HEK293 (cell line): ENCODE results near the gene ASTN2.

Source experiments
- CTCF ChIA-PET: fragments of 350-600 bp; formaldehyde crosslinking; extraction: SDS; loops from one replicate; lab custom pipeline; 2021; ENCODE audit warnings: antibody characterized with exemption; lab: Yijun Ruan, JAX
- POLR2A ChIA-PET: fragments of 300-600 bp; formaldehyde crosslinking; extraction: SDS; loops from one replicate; lab custom pipeline; 2020; ENCODE audit warnings: antibody characterized with exemption, inconsistent platforms; lab: Yijun Ruan, JAX
- H3K27ac ChIP-seq: fragments of 200-500 bp; sonication (Bioruptor generic); 2 replicates; pipeline ENCODE4 v1.5.1; 2014; ENCODE audit warnings: low read depth, low read length, control low read depth, inconsistent platforms; ENCODE audit errors: extremely low read depth
- H3K36me3 ChIP-seq, 2 experiments: fragments of 200-500 bp in 1 of 2; sonication (Bioruptor generic) in 1 of 2; 1 replicate in 1 of 2; 2 replicates in 1 of 2; pipeline ENCODE4 v1.5.1; 2014 to 2017; ENCODE audit warnings: inconsistent platforms in 2 of 2, low read length in 2 of 2; ENCODE audit not compliant: control insufficient read depth in 2 of 2, insufficient read depth in 1 of 2
- H3K4me1 ChIP-seq: fragments of 200-500 bp; sonication (Bioruptor generic); 2 replicates; pipeline ENCODE4 v1.5.1; 2014; ENCODE audit warnings: mild to moderate bottlenecking, low read length, inconsistent platforms; ENCODE audit not compliant: control insufficient read depth, insufficient read depth
- H3K4me3 ChIP-seq: 2 replicates; pipeline ENCODE4 v1.5.1; 2011; ENCODE audit warnings: low read depth, mild to moderate bottlenecking, control low read depth, low read length, moderate library complexity
- H3K9me3 ChIP-seq: fragments of 200-500 bp; sonication (Bioruptor generic); 2 replicates; pipeline ENCODE4 v1.5.1; 2014; ENCODE audit warnings: low read depth, low read length, inconsistent platforms; ENCODE audit not compliant: control insufficient read depth, insufficient read depth
- HOXC10 ChIP-seq: sonication (generic); formaldehyde crosslinking; IDR thresholded peaks from 2 replicates; pipeline ENCODE4 v1.8.1; 2023; ENCODE audit warnings: mild to moderate bottlenecking, missing genetic modification reagents
- KLF1 ChIP-seq: fragments of 450-650 bp; formaldehyde crosslinking; IDR thresholded peaks from 2 replicates; pipeline ENCODE4 v1.5.1; 2016; ENCODE audit warnings: missing biosample characterization, missing genetic modification characterization
- MYNN ChIP-seq: fragments of 450-650 bp; formaldehyde crosslinking; IDR thresholded peaks from 2 replicates; pipeline ENCODE4 v1.5.1; 2016; ENCODE audit warnings: missing biosample characterization, missing genetic modification characterization, borderline replicate concordance
- OVOL3 ChIP-seq: fragments of 450-650 bp; formaldehyde crosslinking; IDR thresholded peaks from 2 replicates; pipeline ENCODE4 v1.5.1; 2016; ENCODE audit warnings: missing biosample characterization, missing genetic modification characterization
- SP3 ChIP-seq: fragments of 450-650 bp; formaldehyde crosslinking; IDR thresholded peaks from 2 replicates; pipeline ENCODE4 v1.5.1; 2016; ENCODE audit warnings: missing biosample characterization, missing genetic modification characterization
- WT1 ChIP-seq: fragments of 450-650 bp; formaldehyde crosslinking; IDR thresholded peaks from 2 replicates; pipeline ENCODE4 v1.5.1; 2016; ENCODE audit warnings: missing biosample characterization, missing genetic modification characterization
- YY1 ChIP-seq: fragments of 450-650 bp; formaldehyde crosslinking; IDR thresholded peaks from 2 replicates; pipeline ENCODE4 v1.5.1; 2018; ENCODE audit warnings: missing biosample characterization, missing genetic modification characterization
- ZBTB20 ChIP-seq: fragments of 450-650 bp; formaldehyde crosslinking; IDR thresholded peaks from 2 replicates; pipeline ENCODE4 v1.5.1; 2016; ENCODE audit warnings: missing biosample characterization, missing genetic modification characterization
- ZFP3 ChIP-seq: fragments of 450-650 bp; formaldehyde crosslinking; IDR thresholded peaks from 2 replicates; pipeline ENCODE4 v1.5.1; 2016; ENCODE audit warnings: low read depth, missing biosample characterization, missing genetic modification characterization
- ZNF112 ChIP-seq: fragments of 450-650 bp; formaldehyde crosslinking; IDR thresholded peaks from 2 replicates; pipeline ENCODE4 v1.5.0; 2017; ENCODE audit warnings: missing biosample characterization, missing genetic modification characterization
- ZNF146 ChIP-seq: fragments of 450-650 bp; formaldehyde crosslinking; IDR thresholded peaks from 2 replicates; pipeline ENCODE4 v1.5.1; 2016; ENCODE audit warnings: missing biosample characterization, missing genetic modification characterization
- ZNF157 ChIP-seq: fragments of 450-650 bp; formaldehyde crosslinking; IDR thresholded peaks from 2 replicates; pipeline ENCODE4 v1.5.1; 2016; ENCODE audit warnings: missing biosample characterization, missing genetic modification characterization
- ZNF221 ChIP-seq: fragments of 450-650 bp; formaldehyde crosslinking; IDR thresholded peaks from 2 replicates; pipeline ENCODE4 v1.5.1; 2017; ENCODE audit warnings: missing biosample characterization, missing genetic modification characterization, borderline replicate concordance
- ZNF223 ChIP-seq: fragments of 450-650 bp; formaldehyde crosslinking; IDR thresholded peaks from 2 replicates; pipeline ENCODE4 v1.5.1; 2016; ENCODE audit warnings: missing biosample characterization, missing genetic modification characterization
- ZNF335 ChIP-seq: fragments of 450-650 bp; formaldehyde crosslinking; conservative IDR thresholded peaks from 2 replicates; pipeline ENCODE4 v1.5.1; 2016; ENCODE audit warnings: missing biosample characterization, missing genetic modification characterization
- ZNF433 ChIP-seq: fragments of 450-650 bp; formaldehyde crosslinking; IDR thresholded peaks from 2 replicates; pipeline ENCODE4 v1.5.1; 2016; ENCODE audit warnings: missing biosample characterization, missing genetic modification characterization, low read depth
- ZNF521 ChIP-seq: fragments of 450-650 bp; formaldehyde crosslinking; IDR thresholded peaks from 2 replicates; pipeline ENCODE4 v1.5.1; 2017; ENCODE audit warnings: missing biosample characterization, mild to moderate bottlenecking, missing genetic modification characterization
- ZNF544 ChIP-seq: fragments of 450-650 bp; formaldehyde crosslinking; IDR thresholded peaks from 2 replicates; pipeline ENCODE4 v1.5.0; 2017; ENCODE audit warnings: missing biosample characterization, missing genetic modification characterization
- ZNF560 ChIP-seq: fragments of 450-650 bp; formaldehyde crosslinking; IDR thresholded peaks from 2 replicates; pipeline ENCODE4 v1.5.1; 2017; ENCODE audit warnings: missing biosample characterization, missing genetic modification characterization, borderline replicate concordance
- ZNF623 ChIP-seq: fragments of 450-650 bp; formaldehyde crosslinking; IDR thresholded peaks from 2 replicates; pipeline ENCODE4 v1.5.1; 2016; ENCODE audit warnings: missing biosample characterization, missing genetic modification characterization
- ZNF792 ChIP-seq: fragments of 450-650 bp; formaldehyde crosslinking; IDR thresholded peaks from 2 replicates; pipeline ENCODE4 v1.5.1; 2016; ENCODE audit warnings: missing biosample characterization, missing genetic modification characterization
- ZNF830 ChIP-seq: fragments of 450-650 bp; IDR thresholded peaks from 2 replicates; pipeline ENCODE4 v1.5.0; 2018; ENCODE audit warnings: missing biosample characterization, missing genetic modification characterization, low read depth, mild to moderate bottlenecking, moderate library complexity
- TF ChIP-seq, protein P1 (sequence below): fragments of 450-650 bp; formaldehyde crosslinking; IDR thresholded peaks from 2 replicates; pipeline ENCODE4 v1.5.1; 2016; ENCODE audit warnings: missing biosample characterization, missing genetic modification characterization
- TF ChIP-seq, protein P2 (sequence below): fragments of 450-650 bp; formaldehyde crosslinking; IDR thresholded peaks from 2 replicates; pipeline ENCODE4 v1.5.1; 2016; ENCODE audit warnings: missing biosample characterization, missing genetic modification characterization
- TF ChIP-seq, protein P3 (sequence below): fragments of 450-650 bp; formaldehyde crosslinking; IDR thresholded peaks from 2 replicates; pipeline ENCODE4 v1.5.1; 2016; ENCODE audit warnings: missing biosample characterization, missing genetic modification characterization
- TF ChIP-seq, protein P4 (sequence below): fragments of 450-650 bp; formaldehyde crosslinking; IDR thresholded peaks from 2 replicates; pipeline ENCODE4 v1.5.1; 2016; ENCODE audit warnings: missing biosample characterization, missing genetic modification characterization
- TF ChIP-seq, protein P5 (sequence below): fragments of 450-650 bp; formaldehyde crosslinking; IDR thresholded peaks from 2 replicates; pipeline ENCODE4; 2016; ENCODE audit warnings: missing biosample characterization, missing genetic modification characterization
- TF ChIP-seq, protein P6 (sequence below): fragments of 450-650 bp; formaldehyde crosslinking; IDR thresholded peaks from 2 replicates; pipeline ENCODE4 v1.5.1; 2016; ENCODE audit warnings: missing biosample characterization, missing genetic modification characterization

The ASTN2 gene

DNA sequence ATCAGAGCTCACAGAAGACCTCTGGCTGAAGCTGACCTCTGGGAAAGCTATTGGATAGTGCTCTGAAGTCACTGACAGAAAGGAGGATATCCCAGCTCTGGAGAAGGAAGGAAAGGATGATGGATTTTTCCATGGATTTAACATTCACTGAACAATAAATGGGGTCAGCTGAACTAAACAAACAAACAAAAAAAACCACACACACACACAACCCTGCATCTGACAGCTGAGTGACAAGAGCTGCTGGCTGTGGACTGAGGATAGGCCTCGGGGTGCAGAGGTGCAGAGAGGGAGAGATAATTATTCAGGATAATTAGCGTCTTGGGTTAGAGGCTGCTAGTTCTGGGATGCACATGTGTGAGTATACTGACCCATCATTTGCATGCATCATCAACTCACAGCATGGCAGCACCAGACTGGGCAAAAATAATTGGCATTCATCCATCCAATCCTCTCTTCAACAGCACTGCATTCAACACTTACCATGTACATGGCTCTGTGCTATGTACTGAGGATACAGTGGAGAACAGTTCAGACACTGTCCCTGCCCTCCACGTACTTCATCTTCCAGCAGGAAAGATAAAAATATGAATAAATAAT lies 859.2 kb downstream of the ASTN2 start (continued):
- no peak for TF ChIP-seq ZNF521 (tag by site-specific recombination)
- TF ChIP-seq, protein P1, sequence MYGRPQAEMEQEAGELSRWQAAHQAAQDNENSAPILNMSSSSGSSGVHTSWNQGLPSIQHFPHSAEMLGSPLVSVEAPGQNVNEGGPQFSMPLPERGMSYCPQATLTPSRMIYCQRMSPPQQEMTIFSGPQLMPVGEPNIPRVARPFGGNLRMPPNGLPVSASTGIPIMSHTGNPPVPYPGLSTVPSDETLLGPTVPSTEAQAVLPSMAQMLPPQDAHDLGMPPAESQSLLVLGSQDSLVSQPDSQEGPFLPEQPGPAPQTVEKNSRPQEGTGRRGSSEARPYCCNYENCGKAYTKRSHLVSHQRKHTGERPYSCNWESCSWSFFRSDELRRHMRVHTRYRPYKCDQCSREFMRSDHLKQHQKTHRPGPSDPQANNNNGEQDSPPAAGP, result no peak
- TF ChIP-seq WT1 (tag by site-specific recombination), result no peak
- no peak for TF ChIP-seq SP3 (tag by site-specific recombination)
- no peak for TF ChIP-seq YY1 (tag by site-specific recombination)
- no peak for TF ChIP-seq ZNF792 (tag by site-specific recombination)
- TF ChIP-seq, protein P2, sequence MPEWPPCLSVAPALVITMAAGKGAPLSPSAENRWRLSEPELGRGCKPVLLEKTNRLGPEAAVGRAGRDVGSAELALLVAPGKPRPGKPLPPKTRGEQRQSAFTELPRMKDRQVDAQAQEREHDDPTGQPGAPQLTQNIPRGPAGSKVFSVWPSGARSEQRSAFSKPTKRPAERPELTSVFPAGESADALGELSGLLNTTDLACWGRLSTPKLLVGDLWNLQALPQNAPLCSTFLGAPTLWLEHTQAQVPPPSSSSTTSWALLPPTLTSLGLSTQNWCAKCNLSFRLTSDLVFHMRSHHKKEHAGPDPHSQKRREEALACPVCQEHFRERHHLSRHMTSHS (tag by site-specific recombination), result no peak

DNA sequence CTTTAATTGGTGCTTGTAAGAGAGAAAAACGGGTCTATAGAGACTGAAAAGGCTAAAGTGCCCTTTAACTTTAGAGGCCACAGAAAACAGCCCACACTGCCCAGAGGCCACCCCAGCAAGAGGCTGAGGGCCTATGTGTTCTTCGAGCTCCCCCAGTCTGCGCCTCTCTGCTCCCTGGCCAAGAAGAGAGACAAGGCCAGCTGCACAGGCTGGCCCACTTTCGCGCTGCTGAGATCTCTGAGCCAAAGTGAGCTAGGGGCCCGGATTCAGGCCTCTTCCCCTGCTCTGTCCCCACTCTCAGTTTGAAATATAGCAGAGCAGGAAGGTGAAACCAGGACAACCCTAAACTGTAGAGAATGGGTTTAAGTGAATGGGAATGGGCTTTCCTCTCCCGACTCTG lies 859.7 kb downstream of the ASTN2 start:
- CTCF ChIA-PET, result no interaction called here

DNA sequence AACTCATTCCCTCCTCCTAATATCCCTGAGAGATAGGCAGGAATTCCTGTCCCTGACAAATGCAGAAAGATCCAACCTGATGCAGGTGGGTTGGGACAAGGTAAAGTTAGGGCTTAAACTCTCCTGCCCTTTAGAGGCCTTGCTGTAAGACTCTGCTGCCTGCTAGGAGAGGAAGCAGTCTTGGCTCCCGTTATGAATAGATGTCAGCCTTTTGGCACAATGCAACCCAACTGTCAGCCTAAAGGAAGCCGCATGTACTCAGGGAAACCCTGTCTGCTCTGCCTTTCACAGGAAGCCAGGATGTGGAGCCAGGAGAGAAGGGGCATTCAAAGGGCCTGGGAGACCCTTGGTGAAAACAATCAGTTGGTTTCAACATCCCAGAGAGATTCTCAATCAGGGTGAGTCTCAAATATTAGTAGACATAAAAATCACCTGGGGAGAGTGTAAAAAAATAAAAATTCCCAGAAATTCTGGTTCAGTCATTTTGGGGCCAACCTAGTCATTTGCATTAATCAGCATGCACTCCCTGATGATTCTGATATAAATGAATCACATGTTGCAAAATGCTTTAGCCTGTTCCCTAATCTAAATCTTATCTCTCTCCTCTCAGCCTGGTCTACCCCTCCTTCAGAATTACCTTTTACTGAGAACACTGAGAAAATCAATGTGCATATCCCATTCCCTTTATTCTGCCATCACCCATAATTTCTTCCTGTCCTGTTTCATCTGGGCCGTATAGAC lies 864.0 kb downstream of the ASTN2 start:
- no peaks in the 10 kb centered on the region for H3K9me3 ChIP-seq
- H3K27ac ChIP-seq, result no peak overlapping the region
- no peaks in the 10 kb centered on the region for H3K36me3 ChIP-seq
- ChIA-PET POLR2A (no interaction called here), CTCF (no interaction called here)
- H3K4me1 ChIP-seq, result no peaks in the 10 kb centered on the region
- H3K4me3 ChIP-seq, result no peak overlapping the region
- TF ChIP-seq, protein P3, sequence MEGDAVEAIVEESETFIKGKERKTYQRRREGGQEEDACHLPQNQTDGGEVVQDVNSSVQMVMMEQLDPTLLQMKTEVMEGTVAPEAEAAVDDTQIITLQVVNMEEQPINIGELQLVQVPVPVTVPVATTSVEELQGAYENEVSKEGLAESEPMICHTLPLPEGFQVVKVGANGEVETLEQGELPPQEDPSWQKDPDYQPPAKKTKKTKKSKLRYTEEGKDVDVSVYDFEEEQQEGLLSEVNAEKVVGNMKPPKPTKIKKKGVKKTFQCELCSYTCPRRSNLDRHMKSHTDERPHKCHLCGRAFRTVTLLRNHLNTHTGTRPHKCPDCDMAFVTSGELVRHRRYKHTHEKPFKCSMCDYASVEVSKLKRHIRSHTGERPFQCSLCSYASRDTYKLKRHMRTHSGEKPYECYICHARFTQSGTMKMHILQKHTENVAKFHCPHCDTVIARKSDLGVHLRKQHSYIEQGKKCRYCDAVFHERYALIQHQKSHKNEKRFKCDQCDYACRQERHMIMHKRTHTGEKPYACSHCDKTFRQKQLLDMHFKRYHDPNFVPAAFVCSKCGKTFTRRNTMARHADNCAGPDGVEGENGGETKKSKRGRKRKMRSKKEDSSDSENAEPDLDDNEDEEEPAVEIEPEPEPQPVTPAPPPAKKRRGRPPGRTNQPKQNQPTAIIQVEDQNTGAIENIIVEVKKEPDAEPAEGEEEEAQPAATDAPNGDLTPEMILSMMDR (tag by site-specific recombination), result no peak
- TF ChIP-seq ZNF544 (tag by site-specific recombination) (no peak), ZNF560 (tag by site-specific recombination) (no peak), MYNN (no peak)

More for the DNA sequence above, 859.7 kb downstream of the ASTN2 start:
- POLR2A ChIA-PET, result no interaction called here
- Histone ChIP-seq H3K36me3 (no peaks in the 10 kb centered on the region), H3K27ac (no peak overlapping the region), H3K4me3 (no peak overlapping the region), H3K4me1 (no peaks in the 10 kb centered on the region), H3K9me3 (no peaks in the 10 kb centered on the region)
- TF ChIP-seq ZNF221 (no peak), ZNF623 (tag by site-specific recombination) (no peak), ZNF157 (tag by site-specific recombination) (no peak), KLF1 (no peak), ZBTB20 (tag by site-specific recombination) (no peak), ZFP3 (tag by site-specific recombination) (no peak), ZNF335 (tag by site-specific recombination) (no peak), ZNF433 (tag by site-specific recombination) (no peak), ZNF146 (tag by site-specific recombination) (no peak), ZNF112 (tag by site-specific recombination) (no peak), MYNN (no peak), ZNF223 (tag by site-specific recombination) (no peak), OVOL3 (no peak), HOXC10 (CRISPR knock-in tag) (no peak), ZNF830 (tag by site-specific recombination) (no peak)
- TF ChIP-seq, protein P4, sequence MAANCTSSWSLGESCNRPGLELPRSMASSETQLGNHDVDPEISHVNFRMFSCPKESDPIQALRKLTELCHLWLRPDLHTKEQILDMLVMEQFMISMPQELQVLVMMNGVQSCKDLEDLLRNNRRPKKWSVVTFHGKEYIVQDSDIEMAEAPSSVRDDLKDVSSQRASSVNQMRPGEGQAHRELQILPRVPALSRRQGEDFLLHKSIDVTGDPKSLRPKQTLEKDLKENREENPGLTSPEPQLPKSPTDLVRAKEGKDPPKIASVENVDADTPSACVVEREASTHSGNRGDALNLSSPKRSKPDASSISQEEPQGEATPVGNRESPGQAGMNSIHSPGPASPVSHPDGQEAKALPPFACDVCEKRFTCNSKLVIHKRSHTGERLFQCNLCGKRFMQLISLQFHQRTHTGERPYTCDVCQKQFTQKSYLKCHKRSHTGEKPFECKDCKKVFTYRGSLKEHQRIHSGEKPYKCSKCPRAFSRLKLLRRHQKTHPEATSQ (tag by site-specific recombination), result no peak
- TF ChIP-seq, protein P5, sequence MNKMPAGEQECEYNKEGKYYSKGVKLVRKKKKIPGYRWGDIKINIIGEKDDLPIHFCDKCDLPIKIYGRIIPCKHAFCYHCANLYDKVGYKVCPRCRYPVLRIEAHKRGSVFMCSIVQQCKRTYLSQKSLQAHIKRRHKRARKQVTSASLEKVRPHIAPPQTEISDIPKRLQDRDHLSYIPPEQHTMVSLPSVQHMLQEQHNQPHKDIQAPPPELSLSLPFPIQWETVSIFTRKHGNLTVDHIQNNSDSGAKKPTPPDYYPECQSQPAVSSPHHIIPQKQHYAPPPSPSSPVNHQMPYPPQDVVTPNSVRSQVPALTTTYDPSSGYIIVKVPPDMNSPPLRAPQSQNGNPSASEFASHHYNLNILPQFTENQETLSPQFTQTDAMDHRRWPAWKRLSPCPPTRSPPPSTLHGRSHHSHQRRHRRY (tag by site-specific recombination), result no peak
- TF ChIP-seq, protein P6, sequence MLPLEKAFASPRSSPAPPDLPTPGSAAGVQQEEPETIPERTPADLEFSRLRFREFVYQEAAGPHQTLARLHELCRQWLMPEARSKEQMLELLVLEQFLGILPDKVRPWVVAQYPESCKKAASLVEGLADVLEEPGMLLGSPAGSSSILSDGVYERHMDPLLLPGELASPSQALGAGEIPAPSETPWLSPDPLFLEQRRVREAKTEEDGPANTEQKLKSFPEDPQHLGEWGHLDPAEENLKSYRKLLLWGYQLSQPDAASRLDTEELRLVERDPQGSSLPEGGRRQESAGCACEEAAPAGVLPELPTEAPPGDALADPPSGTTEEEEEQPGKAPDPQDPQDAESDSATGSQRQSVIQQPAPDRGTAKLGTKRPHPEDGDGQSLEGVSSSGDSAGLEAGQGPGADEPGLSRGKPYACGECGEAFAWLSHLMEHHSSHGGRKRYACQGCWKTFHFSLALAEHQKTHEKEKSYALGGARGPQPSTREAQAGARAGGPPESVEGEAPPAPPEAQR (tag by site-specific recombination), result no peak
